Gastroesophageal sphincter (tissue), 4 donors: ENCODE results near the gene BGLAP. TPM values are rescaled to one million over a fixed set of nuclear protein-coding genes. Genes with fewer than 3 reads are reported as not detected.
A peak's percentile ranks its signal among the peaks of the same experiment; 100 is the strongest.

Source experiments
- ATAC-seq: fragments of 150-250 bp; one replicate; pipeline ENCODE4 v1.9.1; 2016; ENCODE audit warnings: mild to moderate bottlenecking, moderate library complexity
- H3K27ac ChIP-seq, 4 donors: fragments of 200-600 bp; sonication (generic) in 3 of 4; 1 replicate in 3 of 4; 2 replicates in 1 of 4; pipeline ENCODE4 v1.5.1; 2016 to 2019
- H3K27me3 ChIP-seq: fragments of 200-600 bp; sonication (generic); one replicate; pipeline ENCODE4 v1.5.1; 2019
- H3K36me3 ChIP-seq, 2 donors: fragments of 200-600 bp; sonication (generic); one replicate each; pipeline ENCODE4 v1.5.1; 2019; ENCODE audit warnings: control low read depth in 1 of 2
- H3K4me1 ChIP-seq, 3 donors: fragments of 200-600 bp; sonication (generic); 1 replicate in 2 of 3; 2 replicates in 1 of 3; pipeline ENCODE4 v1.5.1; 2016 to 2019; ENCODE audit warnings: control low read depth in 2 of 3
- H3K4me3 ChIP-seq, 2 donors: fragments of 200-600 bp; sonication (generic); one replicate each; pipeline ENCODE4 v1.5.1; 2019; ENCODE audit warnings: mild to moderate bottlenecking in 1 of 2, moderate library complexity in 1 of 2
- H3K9me3 ChIP-seq, 3 donors: fragments of 200-600 bp; sonication (generic); one replicate each; pipeline ENCODE4 v1.5.1; 2017 to 2019; ENCODE audit warnings: control low read depth in 2 of 3
- CTCF ChIP-seq, 4 experiments: fragments of 200-600 bp in 2 of 4; fragments of 450-650 bp in 2 of 4; sonication (generic) in 1 of 4; IDR thresholded peaks; one replicate each; pipeline ENCODE4 v1.5.1; 2017 to 2019; ENCODE audit warnings: antibody characterized with exemption in 4 of 4, mild to moderate bottlenecking in 2 of 4, moderate library complexity in 2 of 4
- EP300 ChIP-seq: sonication (generic); formaldehyde crosslinking; IDR thresholded peaks from one replicate; pipeline ENCODE4 v1.6.1; 2017; ENCODE audit warnings: antibody characterized with exemption, mild to moderate bottlenecking
- POLR2A ChIP-seq, 2 donors: fragments of 450-650 bp; IDR thresholded peaks; one replicate each; pipeline ENCODE4 v1.6.1; 2017; ENCODE audit warnings: antibody characterized with exemption in 2 of 2, mild to moderate bottlenecking in 2 of 2, moderate library complexity in 1 of 2
- POLR2AphosphoS5 ChIP-seq: sonication (generic); formaldehyde crosslinking; IDR thresholded peaks from one replicate; pipeline ENCODE4 v1.6.1; 2017; ENCODE audit warnings: antibody characterized with exemption
- WGBS, 2 donors: methylation state at CpG; one replicate each; pipeline ENCODE4 v1.1.5; 2018; ENCODE audit warnings: low coverage in 1 of 2; 5-methylcytosine and 5-hydroxymethylcytosine counted together
- total RNA-seq, 4 donors: library from RNA; depleted of rRNA; stranded (reverse); fragments of >200 nt; gene quantifications; one replicate each; pipeline ENCODE4 v1.1.0, GENCODE V29; 2016

The BGLAP gene
- total RNA-seq = under 1 TPM in 1 of 4 donors, not detected in 3; 0.54 TPM

DNA sequence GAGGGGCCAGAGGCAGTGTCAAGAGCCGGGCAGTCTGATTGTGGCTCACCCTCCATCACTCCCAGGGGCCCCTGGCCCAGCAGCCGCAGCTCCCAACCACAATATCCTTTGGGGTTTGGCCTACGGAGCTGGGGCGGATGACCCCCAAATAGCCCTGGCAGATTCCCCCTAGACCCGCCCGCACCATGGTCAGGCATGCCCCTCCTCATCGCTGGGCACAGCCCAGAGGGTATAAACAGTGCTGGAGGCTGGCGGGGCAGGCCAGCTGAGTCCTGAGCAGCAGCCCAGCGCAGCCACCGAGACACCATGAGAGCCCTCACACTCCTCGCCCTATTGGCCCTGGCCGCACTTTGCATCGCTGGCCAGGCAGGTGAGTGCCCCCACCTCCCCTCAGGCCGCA lies at the start of gene BGLAP:
Gene BGLAP, plus strand, starts transcription at position 259 of the 400 bp plus-strand sequence. Its CDS starts 48 bp downstream, at position 307.
- Histone ChIP-seq H3K9me3 (no peaks in the 10 kb centered on the region), H3K36me3 (peaks cover 0 to 67% of the 10 kb centered on the region in 2 donors), H3K27me3 (peaks cover 34% of the 10 kb centered on the region), H3K4me1 (peaks cover 0 to 20% (median 10%) of the 10 kb centered on the region in 3 donors), H3K27ac (no peak within 1 kb of the TSS), H3K4me3 (no peak within 1 kb of the TSS)
- TF ChIP-seq POLR2AphosphoS5 = no peak
- TF ChIP-seq POLR2A (IDR thresholded peaks at IDR 0.05) = no peak
- TF ChIP-seq CTCF (IDR thresholded peaks at IDR 0.05) = no peak
- TF ChIP-seq EP300 = no peak
- ATAC-seq = no peak
- WGBS, 2 donors = no CpG with 5 or more reads among the region's 14 CpGs

- TF ChIP-seq EP300 = no peak
- no peak for TF ChIP-seq CTCF (IDR thresholded peaks at IDR 0.05)
- TF ChIP-seq POLR2AphosphoS5 = no peak
- no peak for TF ChIP-seq POLR2A (IDR thresholded peaks at IDR 0.05)
- Histone ChIP-seq H3K9me3 (no peaks in the 10 kb centered on the region), H3K36me3 (peaks cover 0 to 12% of the 10 kb centered on the region in 2 donors), H3K4me3 (peak overlapping the region; percentile 52 to 92), H3K27ac (peak overlapping the region; percentile 35 to 87 (median 86)), H3K27me3 (no peaks in the 10 kb centered on the region), H3K4me1 (peaks cover 0 to 42% (median 11%) of the 10 kb centered on the region in 3 donors)
- no peak for ATAC-seq
- 81 to 88% methylated on average over 7 of the region's 7 CpGs for WGBS, 2 donors
These were observed 48.8 kb upstream of the BGLAP start for GRCh38 chr1:156193208-156193487.

DNA sequence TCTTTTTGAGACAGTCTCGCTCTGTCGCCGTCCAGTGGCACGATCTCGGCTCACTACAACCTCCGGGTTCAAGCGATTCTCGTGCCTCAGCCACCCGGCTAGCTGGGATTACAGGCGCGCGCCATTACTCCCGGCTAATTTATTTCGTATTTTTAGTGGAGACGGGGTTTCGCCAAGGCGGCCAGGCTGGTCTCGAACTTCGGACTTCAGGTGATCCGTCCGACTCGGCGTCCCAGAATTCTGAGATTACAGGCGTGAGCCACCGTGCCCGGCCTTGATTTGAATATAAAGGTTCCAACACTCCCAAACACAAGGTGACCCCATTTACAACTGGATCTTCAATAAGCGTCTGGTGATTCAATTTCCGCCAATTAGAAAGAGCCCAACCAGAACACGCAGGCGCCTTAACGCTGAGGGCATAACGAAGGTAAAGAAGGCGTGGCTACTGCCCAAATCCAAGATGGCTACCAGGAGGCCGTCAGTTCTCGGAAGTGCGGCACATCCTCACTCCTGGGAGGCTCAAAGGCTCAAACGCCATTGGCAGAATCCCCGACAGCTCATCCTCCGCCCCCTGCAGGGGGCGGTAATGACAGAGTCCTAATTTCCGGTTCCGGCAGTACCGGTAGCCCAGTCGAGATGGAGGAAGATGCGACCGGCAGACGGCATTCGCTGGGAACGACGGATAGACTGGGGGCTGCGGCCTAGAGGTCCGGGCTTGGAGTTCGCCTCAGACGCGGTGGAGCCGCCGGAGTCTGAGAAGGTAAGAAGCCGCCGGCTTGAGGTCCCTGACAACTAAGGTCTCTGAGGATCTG lies 48.3 kb upstream of the BGLAP start, which contains the start of gene SLC25A44:
Gene SLC25A44, plus strand, starts transcription at position 617 of the 812 bp plus-strand sequence. CDS start 5,744 bp downstream, outside the sequence.
- H3K27me3 ChIP-seq = no peaks in the 10 kb centered on the region

DNA sequence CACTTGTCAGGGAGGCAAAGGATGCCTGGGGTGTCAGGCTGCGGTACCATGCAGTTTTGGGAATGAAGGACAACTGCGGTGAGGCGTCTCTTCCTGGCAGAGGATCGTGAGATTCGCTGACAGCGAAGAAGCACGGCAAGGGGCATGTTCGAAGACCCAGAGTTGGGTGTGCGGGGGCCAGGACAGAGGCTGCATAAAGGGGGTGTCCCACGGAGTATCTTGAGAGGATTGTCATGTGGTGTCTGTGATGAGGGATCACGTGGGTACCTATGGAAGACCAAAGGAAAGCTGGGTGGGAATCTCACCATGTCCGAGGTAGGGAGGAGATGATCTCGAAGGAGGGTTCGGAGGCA lies 47.7 kb upstream of the BGLAP start:
- H3K27ac ChIP-seq = peak overlapping the region; percentile 2 to 87 (median 86)
- no peaks in the 10 kb centered on the region for H3K27me3 ChIP-seq
- WGBS, 2 donors = 8 to 14% methylated on average over 7 to 14 of the region's 14 CpGs
- no peaks in the 10 kb centered on the region for H3K9me3 ChIP-seq
- TF ChIP-seq CTCF (IDR thresholded peaks at IDR 0.05) (no peak), EP300 (no peak), POLR2AphosphoS5 (no peak), POLR2A (IDR thresholded peaks at IDR 0.05) (no peak)
- H3K36me3 ChIP-seq = peaks cover 0 to 13% of the 10 kb centered on the region in 2 donors
- H3K4me3 ChIP-seq = peak overlapping the region; percentile 52 to 92
- peaks cover 0 to 42% (median 11%) of the 10 kb centered on the region in 3 donors for H3K4me1 ChIP-seq
- ATAC-seq = no peak

More for the DNA sequence above, 48.3 kb upstream of the BGLAP start, which contains the start of gene SLC25A44:
- peak within 1 kb of the TSS; percentile 52 to 92 for H3K4me3 ChIP-seq
- peak within 1 kb of the TSS; percentile 35 to 87 (median 86) for H3K27ac ChIP-seq
- TF ChIP-seq CTCF (IDR thresholded peaks at IDR 0.05) (peak in 3 of 4 experiments; percentile 53 to 62 (median 59)), EP300 (no peak), POLR2A (IDR thresholded peaks at IDR 0.05) (peak; percentile 51 to 63), POLR2AphosphoS5 (peak; percentile 70)
- 11 to 16% methylated on average over 15 to 28 of the region's 59 CpGs for WGBS, 2 donors
- ATAC-seq = peak; percentile 100
- no peaks in the 10 kb centered on the region for H3K9me3 ChIP-seq
- peaks cover 0 to 42% (median 11%) of the 10 kb centered on the region in 3 donors for H3K4me1 ChIP-seq
- peaks cover 0 to 12% of the 10 kb centered on the region in 2 donors for H3K36me3 ChIP-seq

DNA sequence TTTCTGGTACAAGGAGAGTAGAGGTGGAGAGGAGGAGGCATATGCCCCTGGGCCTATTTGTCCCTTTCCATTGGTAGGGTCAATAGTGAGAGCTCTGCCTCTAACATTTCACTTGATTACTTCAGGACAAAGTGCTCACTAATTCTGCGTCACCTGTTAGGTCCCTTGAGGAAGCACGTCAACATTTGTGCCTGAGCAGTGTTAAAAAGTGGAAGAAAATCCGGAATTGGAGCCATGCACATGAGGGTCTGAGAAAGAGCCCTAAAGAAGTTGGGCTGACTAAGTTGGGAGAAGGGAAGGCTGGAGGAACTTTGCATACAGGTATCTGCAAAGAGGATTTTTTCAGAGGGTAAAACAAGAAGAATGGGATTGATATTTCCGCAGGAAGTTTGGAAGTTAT lies 46.1 kb upstream of the BGLAP start:
- Histone ChIP-seq H3K4me1 (peaks cover 0 to 47% (median 11%) of the 10 kb centered on the region in 3 donors), H3K27ac (no peak overlapping the region), H3K9me3 (no peaks in the 10 kb centered on the region), H3K27me3 (no peaks in the 10 kb centered on the region), H3K36me3 (peaks cover 0 to 29% of the 10 kb centered on the region in 2 donors), H3K4me3 (no peak overlapping the region)
- WGBS, 2 donors = 59 to 72% methylated on average over 2 to 4 of the region's 4 CpGs
- no peak for ATAC-seq
- no peak for TF ChIP-seq CTCF (IDR thresholded peaks at IDR 0.05)
- TF ChIP-seq POLR2A (IDR thresholded peaks at IDR 0.05) = no peak
- TF ChIP-seq POLR2AphosphoS5 = no peak
- no peak for TF ChIP-seq EP300
